Activated gamma-delta T cell treated with anti-CD3 and anti-CD28 coated beads, Interleukin-2, amount 50 U/mL, for 16 hours (primary cell): ENCODE results near the gene PAQR4.

Source experiments
- DNase-seq: peaks from one replicate; pipeline ENCODE4 v3.0.0-alpha.2; 2020; ENCODE audit warnings: low read depth

Gene PAQR4

DNA sequence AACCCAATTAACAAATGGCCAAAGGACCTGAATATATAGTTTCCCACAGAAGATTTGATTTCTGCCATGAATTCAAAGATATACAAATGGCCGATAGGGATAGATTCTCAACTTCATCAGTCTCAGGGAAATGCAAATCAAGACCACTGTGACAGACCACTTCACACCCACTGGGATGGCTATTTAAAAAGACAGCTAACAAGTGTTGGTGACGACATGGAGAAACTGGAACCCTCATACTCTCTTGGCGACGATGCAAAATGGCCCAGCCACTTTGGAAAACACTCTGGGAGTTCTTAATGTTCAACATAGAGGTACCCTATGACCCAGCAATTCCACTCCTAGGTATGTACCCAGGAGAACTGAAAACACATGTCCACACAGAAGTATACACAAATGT lies 22.5 kb upstream of the PAQR4 start:
- no peak for DNase-seq

DNA sequence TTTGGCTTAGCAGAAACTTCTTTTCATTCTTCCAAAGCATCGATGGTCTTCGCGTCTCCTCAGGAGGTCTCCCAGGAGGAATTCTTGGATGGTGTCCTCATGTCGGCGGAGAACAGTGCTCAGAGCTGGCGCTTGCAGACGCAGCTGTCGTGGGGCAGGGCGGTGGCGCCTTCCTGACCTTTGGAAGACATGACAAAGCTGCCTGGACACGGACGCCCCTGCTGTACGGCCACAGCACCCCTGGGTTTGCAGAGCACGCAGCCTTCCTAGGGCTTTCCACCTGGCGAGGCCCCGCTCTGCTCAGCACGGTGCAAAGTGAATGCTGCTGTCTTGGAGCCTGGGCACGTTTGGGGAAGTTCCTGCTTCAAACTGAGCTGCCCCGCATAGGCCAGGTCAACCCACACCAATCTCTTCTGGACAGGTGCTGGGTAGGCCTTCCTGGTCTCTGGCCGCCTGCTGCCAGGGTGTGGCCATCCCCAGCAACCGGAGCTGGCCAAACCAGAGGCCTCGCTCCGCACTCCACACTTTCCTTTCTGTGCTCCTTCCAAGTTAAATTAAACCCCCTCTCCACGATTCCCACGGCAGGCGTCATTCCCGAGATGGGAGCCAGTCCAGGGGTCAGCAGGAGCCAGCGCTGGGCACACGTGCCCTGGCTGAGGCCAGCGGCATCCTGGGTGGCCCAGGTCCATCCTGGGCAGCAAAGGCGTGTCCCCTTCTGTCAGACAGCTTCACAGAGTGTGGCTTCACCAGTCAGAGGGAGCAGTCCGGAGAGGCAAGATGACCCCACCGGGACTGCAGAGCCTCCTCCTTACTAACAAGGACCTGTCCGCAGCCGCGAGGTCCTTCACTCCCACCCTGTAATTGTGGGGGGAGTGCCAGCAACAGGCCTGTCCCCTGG lies 20.1 kb upstream of the PAQR4 start:
- DNase-seq, result no peak

DNA sequence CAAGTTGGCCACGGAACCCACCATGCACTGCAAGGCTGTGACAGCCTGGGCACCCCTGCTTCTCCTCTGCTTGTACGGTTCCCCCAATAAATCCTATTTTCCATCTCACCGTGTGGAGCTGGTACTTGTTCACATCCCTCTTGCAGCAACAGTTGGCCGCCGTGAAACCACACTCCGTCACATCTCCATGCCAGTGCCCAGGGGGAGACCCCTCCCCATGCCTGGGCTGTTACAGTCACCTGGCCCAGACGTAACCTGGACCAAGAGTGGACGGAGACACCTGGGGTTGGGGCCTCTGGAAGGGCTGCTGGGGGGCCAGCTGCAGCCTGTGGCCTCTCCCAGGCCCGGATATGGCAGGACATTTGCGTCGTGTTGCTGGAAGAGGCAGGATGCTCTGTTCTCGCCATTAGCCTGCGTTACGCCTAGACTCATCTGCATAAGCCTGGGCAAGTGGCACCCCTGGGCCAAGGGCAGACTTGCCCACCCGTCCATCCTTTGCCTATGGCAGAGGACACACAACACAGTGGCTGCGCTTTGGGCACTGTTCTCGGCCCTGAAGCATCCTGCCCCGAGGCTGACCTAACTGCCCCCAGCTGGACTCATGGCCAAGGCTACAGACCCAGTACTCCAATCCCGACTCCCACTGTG lies 19.3 kb upstream of the PAQR4 start:
- no peak for DNase-seq

DNA sequence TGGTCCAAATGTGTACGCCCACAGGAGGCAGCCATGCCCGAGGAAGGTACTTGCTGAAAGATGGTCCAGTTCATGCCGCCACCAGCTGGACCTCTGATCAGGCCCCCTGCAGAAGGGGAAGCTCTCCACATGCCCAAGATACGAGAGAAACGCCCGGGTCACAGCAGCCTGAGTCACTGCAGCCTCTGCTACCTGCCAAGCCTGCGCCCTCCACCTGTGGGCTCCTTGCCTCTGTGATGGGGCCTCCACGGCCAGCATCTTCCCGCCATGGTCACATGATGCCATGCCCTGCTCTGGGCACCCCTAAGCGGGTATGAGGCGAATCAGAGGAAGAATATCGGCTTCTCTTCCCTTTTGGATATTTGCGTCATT lies 18.8 kb upstream of the PAQR4 start:
- no peak for DNase-seq

DNA sequence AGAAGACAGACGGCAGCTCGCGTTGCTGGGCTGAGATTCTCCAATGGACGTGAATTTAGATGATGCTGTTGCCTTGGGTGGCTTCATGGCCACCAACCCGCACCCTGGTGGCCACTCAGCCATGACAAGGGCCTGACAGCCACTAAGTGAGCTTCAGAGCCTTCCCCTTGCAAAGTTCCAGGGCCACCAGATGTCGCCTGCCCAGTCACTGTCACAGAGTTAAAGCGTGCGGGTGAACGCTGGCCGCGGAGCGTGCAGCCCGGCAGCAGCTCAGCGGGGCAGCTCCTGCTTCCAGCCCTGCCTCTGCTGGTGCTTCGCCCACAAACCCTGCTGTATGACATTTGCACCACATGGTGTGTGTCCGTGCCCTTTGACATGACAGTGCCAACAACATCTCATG lies 18.4 kb upstream of the PAQR4 start:
- no peak for DNase-seq

DNA sequence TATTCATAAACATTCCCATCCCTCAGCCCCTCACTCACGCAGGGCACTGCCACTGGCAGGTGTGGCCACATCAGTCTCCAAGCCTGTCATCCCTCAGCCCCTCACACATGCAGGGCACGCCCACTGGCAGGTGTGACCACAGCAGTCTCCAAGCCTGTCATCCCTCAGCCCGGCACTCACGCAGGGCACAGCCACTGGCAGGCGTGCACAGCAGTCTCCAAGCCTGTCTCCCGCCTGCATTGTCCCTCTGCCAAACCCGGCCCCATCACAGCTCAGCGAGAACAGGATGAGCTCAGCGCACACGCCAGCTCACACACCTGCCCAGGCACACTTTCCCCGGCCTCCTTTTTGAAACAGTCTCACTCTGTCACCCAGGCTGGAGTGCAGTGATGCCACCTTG lies 16.5 kb upstream of the PAQR4 start:
- no peak for DNase-seq

DNA sequence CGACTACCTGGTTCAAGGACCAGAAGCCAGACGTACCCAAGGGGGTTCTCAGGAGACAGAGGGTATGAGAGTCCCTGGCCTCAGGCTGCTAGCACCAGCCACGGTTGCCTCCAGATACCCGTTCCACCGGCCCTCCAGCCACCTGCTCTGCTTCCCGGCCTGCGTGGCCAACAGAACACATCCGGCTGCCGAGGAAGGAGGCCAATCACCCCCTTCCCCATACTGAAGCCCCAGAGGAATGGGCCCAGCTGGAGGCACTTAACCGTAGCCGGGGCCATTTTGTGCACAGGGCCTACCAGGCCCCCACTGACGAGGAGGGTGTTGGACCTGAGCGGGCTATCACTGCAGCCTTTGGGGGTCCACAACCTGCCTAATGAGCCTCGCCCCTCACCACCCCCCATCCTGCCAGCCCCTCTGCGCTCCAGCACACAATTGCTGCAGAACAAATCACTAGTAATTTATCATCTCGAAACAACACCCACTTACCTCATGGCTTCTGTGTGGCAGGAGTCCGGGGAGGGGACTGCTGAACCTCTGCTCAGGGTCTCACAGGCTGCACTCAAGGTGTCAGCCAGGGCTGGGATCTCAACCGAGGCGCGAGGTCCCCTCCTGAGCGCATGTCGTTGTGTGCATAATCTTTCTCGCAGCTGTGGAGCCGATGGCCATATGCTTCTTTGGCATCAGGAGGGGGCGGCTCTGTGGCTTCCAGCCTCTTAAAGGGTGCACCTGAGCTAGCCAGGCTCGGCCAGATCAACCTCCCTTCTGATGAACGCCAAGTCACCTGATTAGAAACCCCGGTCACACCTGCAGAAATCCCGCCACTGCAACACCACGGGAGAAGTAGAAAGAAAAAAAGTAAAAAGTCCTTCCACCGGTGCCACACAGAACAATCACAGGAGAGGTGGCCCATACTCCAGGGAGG lies 15.2 kb upstream of the PAQR4 start:
- DNase-seq, result no peak

DNA sequence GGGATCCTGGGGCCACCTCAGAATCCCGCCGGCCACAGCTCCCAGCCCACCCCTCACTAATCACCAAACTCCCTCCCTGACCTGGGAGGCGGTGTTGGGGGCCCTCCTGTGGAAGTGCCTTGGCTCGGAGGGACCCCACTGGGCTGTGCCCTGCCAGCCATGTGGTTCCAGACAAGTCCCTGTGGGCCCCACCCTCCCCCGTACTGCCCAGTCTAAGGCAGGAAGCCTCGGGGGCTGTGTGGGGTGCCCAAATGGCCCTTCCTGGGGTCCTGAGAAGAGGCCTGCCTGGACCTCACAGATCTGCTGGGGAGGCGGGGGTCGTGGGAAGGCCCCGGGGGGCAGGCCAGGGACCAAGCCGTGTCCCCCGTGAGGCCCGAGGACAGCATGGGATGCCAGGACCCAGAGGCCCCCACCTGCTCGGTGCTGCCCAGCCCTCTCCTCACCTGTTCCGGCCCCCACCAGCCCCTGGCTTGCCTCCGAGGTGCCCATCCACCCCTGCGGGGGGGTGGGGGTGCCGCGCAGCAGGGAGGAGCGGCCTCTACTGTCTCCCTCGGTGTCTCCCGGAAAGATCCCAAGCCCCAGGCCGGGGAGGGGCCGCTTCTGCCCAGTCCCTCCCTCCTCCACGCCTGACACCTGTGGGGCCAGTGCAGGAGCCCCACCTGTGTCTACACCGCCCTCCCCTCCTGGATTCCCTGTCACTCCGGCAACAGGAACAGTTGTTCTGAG lies 14.3 kb upstream of the PAQR4 start:
- DNase-seq, result no peak

DNA sequence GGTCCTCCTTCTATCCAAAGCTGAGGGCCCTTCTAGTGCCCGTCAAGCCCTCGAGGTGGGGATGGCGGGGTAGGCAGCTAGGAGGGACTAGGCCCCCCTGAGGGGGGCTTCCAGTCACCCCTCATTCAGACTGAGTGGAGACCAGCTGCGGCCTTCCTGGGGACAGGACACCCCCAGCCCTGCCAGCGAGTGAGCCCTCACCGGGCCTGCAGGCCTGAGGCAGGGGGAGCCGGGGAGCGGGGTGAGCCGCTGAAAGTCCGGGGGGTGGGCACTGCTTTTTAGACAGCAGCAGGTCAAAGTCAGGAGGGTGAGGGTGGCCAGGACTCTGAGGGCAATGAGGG lies 13.7 kb upstream of the PAQR4 start:
- DNase-seq, result no peak

DNA sequence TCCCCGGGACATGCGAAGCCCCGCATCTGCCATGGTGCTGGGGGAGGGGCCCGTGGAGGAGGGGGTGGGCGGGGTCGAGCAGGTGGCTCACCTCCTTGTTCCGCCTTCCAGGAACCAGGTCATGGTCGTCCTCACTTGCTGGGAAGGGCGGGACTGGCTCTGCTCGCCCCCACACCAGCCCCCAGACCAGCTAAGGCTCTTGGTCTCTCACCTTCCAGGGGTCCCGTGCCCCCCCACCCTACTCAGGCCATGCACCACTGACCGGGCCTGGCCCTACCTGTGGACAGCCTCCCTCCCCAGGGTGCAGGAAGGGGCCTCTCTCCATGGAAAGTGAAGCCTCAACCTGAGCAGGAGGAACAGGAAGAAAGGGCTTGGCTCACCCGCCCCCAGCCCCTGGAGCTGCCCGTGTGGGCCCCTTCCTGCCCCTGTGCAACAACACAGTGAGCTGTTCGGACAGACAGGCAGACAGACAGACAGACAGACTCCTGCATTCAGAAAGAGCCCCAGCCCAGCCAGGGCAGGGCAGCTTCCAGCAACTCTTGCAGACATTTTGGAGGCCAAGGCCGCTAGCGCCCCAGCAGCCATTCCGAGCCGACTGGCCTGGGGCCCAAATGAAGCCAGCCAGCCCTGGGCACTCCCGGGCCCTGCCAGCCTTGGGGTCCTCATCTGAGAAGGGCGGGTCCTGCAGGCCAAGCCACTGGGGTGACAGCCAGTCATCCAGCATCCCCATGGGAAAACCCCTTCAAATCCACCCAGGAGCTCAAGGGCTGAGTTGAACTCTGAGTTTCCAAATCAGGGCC lies 13.2 kb upstream of the PAQR4 start:
- no peak for DNase-seq

DNA sequence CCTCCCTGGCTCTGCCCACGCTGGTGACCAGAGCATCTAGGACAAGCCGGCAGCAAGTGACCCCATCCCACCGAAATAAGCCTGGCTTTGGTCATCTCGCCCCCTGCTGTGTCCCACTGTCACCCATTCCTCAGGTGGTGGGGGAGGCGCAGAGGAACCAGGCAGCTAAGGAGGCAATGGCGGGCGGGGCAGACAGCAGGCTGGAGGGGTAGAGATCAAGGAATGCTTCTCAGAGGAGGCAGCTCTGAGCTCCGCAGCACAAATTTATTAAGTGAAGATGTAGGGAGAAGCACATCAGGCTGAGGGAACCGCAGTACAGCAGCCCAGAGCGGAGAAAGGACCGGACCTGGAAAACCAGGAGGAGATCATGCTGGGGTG lies 12.6 kb upstream of the PAQR4 start:
- no peak for DNase-seq

DNA sequence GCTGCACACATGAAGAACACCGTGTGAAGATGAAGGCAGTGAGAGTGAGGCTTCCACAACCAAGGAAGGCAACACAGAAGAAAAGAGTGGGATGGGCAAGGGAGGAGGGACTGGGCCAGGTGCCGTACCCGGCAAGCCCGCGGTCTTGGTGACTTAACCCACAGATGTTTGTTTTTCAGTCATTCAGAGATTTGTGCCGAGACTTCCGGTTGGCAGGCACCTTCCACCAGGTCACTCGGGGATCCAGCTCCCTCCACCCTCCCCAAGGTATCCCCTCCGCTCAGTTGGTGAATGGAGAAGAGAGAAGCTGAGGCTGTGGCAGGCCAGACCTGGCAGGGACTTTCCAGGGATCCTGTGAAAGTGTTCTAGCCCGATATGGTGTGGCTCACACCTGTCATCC lies 9.9 kb upstream of the PAQR4 start:
- no peak for DNase-seq

DNA sequence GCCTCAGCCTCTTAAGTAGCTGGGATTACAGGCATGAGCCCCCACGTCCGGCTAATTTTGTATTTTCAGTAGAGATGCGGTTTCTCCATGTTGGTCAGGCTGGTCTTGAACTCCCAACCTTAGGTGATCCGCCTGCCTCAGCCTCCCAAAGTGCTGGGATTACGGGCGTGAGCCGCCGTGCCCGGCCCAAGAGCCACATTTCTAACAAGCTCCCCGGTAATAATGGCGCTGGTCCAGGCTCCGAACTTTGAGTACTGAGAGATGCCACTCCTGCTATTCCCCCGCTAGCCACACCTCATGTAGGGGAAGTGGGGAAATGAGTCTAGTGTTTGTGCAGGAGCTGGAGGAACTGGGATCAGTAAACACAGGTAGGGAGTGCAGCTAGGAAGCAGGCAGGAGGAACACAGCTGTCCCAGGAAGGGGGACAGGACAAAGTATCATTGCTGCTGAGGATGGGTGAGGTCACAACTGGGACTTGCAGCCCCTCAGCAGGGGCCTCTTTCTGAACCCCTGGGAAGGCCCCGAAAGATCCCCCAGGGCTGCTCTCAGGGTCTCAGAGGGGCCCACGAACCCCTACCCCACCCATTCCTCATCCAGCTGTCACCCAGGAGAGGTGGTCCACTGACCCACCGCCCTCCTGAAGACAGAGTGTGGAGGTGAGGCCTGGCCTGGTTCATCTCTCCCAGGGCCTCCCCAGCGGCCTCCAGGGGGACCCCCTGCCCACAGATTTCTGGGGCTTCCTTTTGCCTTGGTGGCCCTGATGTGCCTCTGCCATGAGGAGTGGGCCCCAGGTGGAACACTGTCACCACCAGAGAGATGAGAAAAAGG lies 8.8 kb upstream of the PAQR4 start:
- DNase-seq, result no peak

DNA sequence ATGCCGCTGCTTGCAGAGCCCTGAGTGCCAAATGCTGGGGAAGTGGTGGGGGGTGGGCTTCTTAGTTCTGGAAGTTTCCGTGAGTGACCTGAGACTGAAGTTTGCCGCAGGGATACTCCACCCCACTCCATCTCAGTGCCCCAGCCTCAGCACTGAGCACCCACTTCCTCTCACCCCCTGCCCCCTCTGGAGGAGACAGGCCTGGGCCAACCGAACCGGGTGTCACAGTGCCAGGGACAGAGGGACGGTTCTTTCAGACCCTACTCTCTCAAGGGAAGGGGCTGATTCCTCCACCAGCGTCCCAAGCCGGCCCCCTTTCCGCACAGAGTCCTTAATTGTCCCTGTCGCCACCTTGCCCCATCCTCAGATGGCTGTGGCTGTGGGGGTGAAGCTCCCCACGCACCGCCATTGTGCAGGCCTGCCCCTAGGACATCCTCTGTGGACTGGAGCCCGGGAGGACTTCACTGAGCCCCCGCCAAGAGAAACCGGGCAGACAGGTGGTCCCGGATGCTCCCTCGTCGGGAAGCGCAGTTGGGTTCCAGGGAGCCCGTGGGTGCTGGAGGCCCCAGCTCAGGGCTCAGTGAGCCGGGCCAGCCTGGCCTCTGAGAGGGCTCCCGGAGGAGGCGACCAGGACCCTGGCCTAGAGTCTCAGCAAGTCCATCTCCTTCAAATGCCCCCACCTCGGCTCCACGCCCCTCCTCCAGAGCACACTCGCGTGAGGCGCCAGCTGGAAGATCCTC lies 6.6 kb upstream of the PAQR4 start:
- DNase-seq, result no peak

DNA sequence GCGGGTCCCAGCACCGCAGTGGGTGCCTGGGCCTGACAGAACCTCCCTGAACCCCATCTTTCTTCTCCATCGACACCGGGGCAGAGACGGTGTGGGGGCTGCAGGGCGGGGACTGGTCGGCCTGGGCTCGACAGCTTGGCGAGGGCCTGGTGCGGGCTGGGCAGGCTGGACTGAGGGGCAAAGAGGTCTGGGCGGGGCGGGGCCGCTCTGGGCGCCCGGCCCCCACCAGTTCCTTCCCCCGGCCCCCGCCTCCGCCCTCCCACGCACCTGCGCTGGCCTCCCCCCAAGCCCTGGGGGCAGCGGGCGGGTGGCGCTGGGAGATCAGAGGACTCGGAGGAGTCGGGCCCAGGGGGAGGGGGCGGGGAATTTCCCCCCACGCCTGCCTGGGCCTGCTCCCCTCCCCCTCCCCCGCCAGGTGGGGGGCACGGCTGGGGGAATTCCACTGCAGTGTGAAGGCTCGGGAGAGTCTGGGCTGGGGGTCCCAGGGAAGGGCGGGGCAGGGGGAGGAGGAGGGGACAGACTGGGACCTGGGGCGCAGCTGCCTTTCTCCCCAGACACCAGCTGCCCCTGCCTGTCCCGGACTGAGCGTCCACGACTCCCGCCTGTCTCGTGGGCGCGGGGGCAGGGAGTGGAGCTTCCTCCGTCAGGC lies 6.0 kb upstream of the PAQR4 start:
- no peak for DNase-seq

DNA sequence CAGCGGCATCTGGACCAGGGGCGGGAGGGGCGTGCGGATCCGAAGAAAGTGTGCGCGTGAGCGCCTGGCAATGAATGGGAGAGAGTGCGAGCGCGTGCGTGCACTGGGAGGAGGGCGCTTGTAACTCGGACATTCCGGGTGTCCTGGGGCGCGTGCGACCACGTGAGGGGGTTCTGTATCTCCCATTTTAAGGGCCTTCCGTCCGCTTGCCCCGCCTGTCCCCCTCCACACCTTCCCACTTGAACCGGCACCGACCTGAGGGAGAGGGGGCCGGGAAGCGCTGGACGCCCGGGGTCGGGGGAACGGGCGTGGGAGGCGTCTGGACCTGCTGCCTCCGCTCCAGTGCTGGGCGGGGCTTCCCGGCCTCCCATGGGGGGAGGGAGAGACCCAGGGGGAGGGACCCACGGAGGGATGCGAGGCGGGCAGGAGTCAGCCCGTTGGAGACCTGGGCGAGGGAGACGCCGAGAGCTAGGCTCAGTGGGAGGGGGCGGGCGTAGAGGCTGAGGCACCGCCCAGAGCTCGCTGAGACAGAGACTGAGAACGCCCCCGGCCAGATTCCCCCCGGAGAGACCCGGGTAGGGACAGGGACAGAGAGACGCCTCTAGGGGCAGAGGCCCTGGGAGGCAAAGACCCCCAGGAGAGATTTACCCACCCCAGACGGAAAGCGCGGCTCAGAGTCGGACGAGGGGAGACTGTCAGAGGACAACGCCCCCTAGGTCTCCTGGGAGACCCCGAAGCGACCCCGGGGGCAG lies 5.2 kb upstream of the PAQR4 start, which contains the start of gene KREMEN2:
Gene KREMEN2 (plus strand): TSS at position 553 of the 752 bp plus-strand sequence. CDS start 246 bp downstream, outside the sequence.
- no peak for DNase-seq

DNA sequence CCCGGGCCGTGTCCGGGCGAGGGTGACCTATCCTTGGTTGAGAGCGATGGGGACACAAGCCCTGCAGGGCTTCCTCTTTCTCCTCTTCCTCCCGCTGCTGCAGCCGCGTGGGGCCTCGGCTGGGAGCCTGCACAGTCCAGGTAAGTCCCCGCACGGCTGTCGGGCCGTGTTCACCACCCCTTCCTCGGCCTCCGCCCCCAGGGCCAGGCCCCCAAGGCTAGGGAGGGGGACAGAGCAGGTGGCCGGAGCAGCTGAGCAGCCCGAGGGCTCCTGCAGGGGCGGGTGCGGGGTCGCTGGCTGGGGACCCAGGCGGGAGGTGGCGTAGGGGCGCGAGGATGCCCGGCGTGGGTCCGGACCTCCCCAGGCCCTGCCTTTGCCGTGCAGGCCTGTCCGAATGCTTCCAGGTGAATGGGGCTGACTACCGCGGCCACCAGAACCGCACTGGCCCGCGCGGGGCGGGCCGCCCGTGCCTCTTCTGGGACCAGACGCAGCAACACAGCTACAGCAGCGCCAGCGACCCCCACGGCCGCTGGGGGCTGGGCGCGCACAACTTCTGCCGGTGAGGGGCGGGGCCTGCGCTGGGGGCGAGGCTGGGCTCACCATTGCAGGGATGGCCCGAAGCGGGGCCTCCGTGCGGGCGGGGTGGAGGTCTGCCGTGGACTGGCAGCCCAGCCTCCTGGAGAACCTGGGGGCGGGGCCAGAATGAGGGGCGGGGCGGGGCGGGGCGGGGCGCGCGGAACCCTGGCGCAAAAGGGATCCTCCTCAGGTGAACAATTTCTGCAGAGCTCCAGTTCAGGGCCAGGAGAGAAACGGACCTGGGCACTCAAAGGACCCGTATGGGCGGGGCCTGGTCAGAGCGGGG lies 4.4 kb upstream of the PAQR4 start:
- DNase-seq, result no peak
